ENCODE results near the gene PIGW. TPM values are rescaled to one million over a fixed set of nuclear protein-coding genes. Genes with fewer than 3 reads are reported as not detected.

The PIGW gene
- polyA plus RNA-seq, 3 donors: 3.1 to 5.9 (median 3.7) TPM

DNA sequence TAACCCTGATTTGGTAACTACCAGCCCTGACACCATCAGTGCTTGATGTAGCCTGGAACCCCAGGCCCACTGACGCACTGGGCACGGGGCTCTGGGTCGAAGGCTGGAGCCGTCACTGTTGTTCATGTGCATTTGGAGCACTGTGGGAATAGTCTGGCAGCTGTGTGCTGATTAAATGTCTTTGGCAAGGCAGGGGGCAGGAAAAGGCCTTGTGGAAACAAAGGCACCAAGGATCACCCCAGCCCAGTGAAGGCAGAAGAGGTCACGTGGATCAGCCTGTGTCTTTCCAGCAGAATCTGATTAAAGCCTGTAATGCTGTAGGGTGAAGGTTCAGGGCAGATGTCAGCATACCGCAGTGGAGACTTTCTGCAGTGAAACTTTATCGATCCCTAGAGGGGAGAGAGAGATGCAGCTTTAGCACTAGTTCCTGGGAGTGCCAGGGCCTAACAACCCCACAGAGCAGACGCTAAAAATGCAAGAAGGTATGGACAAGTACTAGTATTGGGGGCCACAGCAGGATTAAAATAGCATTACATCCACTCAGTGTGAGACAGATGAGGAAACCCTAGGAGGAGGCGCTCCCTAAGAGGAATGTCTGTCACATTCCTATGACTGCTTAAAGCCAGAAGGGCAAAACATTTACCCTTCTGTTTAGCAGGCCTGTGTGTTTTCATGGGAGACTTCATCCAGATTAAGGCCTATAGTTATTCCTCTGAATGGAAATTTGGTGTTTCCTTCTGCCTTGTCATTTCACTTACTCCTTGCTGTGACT, 38.6 kb upstream of the PIGW start:
- Histone ChIP-seq H3K36me3 (replicated peaks in 1 of 2; ENCODE audit: control insufficient read depth in 1 of 2, insufficient read depth in 2 of 2, low read length in 2 of 2) (peaks cover 75 to 97% of the 10 kb centered on the region in 2 donors), H3K79me2 (ENCODE audit: insufficient read depth, low read length) (peaks cover 8% of the 10 kb centered on the region), H3K27ac (ENCODE audit: low read depth in 1 of 2, low read length in 2 of 2) (no peak overlapping the region), H3K9me3 (replicated peaks in 1 of 2; ENCODE audit: control insufficient read depth in 1 of 2, insufficient read depth in 1 of 2, low read length in 2 of 2) (no peaks in the 10 kb centered on the region), H3K9ac (ENCODE audit: insufficient read depth, low read length, poor library complexity, severe bottlenecking) (no peak overlapping the region), H2AFZ (ENCODE audit: insufficient read depth, low read depth, low read length, poor library complexity, severe bottlenecking) (no peak overlapping the region), H3K27me3 (ENCODE audit: control insufficient read depth in 2 of 2, insufficient read depth in 2 of 2, low read length in 2 of 2) (no peaks in the 10 kb centered on the region), H3K4me2 (replicated peaks; ENCODE audit: extremely low read depth, low read length, poor library complexity, severe bottlenecking) (no peak overlapping the region), H3K4me3 (replicated peaks in 1 of 3; ENCODE audit: low read depth in 2 of 3, low read length in 3 of 3) (no peak overlapping the region), H3K4me1 (ENCODE audit: control insufficient read depth in 1 of 2, insufficient read depth in 2 of 2, low read length in 2 of 2) (no peaks in the 10 kb centered on the region), H4K20me1 (ENCODE audit: insufficient read depth, low read length) (peaks cover 16% of the 10 kb centered on the region)
- Mint-ChIP-seq H3K27ac (peak overlapping the region in 4 of 7 donors; percentile 38 to 68 (median 63)), H3K36me3 (peaks cover 71 to 83% of the 10 kb centered on the region in 2 donors), H3K4me1 (no peaks in the 10 kb centered on the region), H3K4me3 (no peak overlapping the region), H3K9me3 (peaks cover 0 to 1% (median 0%) of the 10 kb centered on the region in 7 donors), H3K27me3 (ENCODE audit: low read depth in 3 of 3) (no peaks in the 10 kb centered on the region)
- TF ChIP-seq, protein P1, sequence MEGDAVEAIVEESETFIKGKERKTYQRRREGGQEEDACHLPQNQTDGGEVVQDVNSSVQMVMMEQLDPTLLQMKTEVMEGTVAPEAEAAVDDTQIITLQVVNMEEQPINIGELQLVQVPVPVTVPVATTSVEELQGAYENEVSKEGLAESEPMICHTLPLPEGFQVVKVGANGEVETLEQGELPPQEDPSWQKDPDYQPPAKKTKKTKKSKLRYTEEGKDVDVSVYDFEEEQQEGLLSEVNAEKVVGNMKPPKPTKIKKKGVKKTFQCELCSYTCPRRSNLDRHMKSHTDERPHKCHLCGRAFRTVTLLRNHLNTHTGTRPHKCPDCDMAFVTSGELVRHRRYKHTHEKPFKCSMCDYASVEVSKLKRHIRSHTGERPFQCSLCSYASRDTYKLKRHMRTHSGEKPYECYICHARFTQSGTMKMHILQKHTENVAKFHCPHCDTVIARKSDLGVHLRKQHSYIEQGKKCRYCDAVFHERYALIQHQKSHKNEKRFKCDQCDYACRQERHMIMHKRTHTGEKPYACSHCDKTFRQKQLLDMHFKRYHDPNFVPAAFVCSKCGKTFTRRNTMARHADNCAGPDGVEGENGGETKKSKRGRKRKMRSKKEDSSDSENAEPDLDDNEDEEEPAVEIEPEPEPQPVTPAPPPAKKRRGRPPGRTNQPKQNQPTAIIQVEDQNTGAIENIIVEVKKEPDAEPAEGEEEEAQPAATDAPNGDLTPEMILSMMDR (IDR thresholded peaks at IDR 0.05): no peak
- WGBS (ENCODE audit: insufficient coverage): 96% methylated on average over 7 of the region's 9 CpGs
- intact Hi-C loops (cut with micrococcal nuclease): no loop called here
- DNase-seq: no peak

- 96% methylated on average over 9 of the region's 9 CpGs for WGBS (ENCODE audit: insufficient coverage)
- Histone ChIP-seq H3K79me2 (ENCODE audit: insufficient read depth, low read length) (no peaks in the 10 kb centered on the region), H2AFZ (ENCODE audit: insufficient read depth, low read depth, low read length, poor library complexity, severe bottlenecking) (no peak overlapping the region), H3K9ac (ENCODE audit: insufficient read depth, low read length, poor library complexity, severe bottlenecking) (no peak overlapping the region), H3K36me3 (replicated peaks in 1 of 2; ENCODE audit: control insufficient read depth in 1 of 2, insufficient read depth in 2 of 2, low read length in 2 of 2) (peaks cover 59 to 92% of the 10 kb centered on the region in 2 donors), H4K20me1 (ENCODE audit: insufficient read depth, low read length) (peaks cover 2% of the 10 kb centered on the region), H3K4me2 (replicated peaks; ENCODE audit: extremely low read depth, low read length, poor library complexity, severe bottlenecking) (no peak overlapping the region), H3K4me3 (replicated peaks in 1 of 3; ENCODE audit: low read depth in 2 of 3, low read length in 3 of 3) (no peak overlapping the region), H3K27me3 (ENCODE audit: control insufficient read depth in 2 of 2, insufficient read depth in 2 of 2, low read length in 2 of 2) (no peaks in the 10 kb centered on the region), H3K4me1 (ENCODE audit: control insufficient read depth in 1 of 2, insufficient read depth in 2 of 2, low read length in 2 of 2) (no peaks in the 10 kb centered on the region), H3K27ac (ENCODE audit: low read depth in 1 of 2, low read length in 2 of 2) (no peak overlapping the region), H3K9me3 (replicated peaks in 1 of 2; ENCODE audit: control insufficient read depth in 1 of 2, insufficient read depth in 1 of 2, low read length in 2 of 2) (no peaks in the 10 kb centered on the region)
- Mint-ChIP-seq H3K4me1 (no peaks in the 10 kb centered on the region), H3K27ac (no peak overlapping the region), H3K9me3 (peaks cover 0 to 1% (median 0%) of the 10 kb centered on the region in 7 donors), H3K36me3 (peaks cover 62 to 85% of the 10 kb centered on the region in 2 donors), H3K27me3 (ENCODE audit: low read depth in 3 of 3) (no peaks in the 10 kb centered on the region), H3K4me3 (no peak overlapping the region)
- intact Hi-C loops (cut with micrococcal nuclease): no loop called here
- TF ChIP-seq, protein P1 (IDR thresholded peaks at IDR 0.05): no peak
- DNase-seq: no peak
Measured at GRCh38 chr17:36498155-36498554, 36.6 kb upstream of the PIGW start.
